ENCODE data around the gene ZNF18. TPM values are rescaled to one million over a fixed set of nuclear protein-coding genes. Genes with fewer than 3 reads are reported as not detected.

Gene ZNF18
- total RNA-seq, 2 experiments from 2014 or later: 9.1 TPM

DNA sequence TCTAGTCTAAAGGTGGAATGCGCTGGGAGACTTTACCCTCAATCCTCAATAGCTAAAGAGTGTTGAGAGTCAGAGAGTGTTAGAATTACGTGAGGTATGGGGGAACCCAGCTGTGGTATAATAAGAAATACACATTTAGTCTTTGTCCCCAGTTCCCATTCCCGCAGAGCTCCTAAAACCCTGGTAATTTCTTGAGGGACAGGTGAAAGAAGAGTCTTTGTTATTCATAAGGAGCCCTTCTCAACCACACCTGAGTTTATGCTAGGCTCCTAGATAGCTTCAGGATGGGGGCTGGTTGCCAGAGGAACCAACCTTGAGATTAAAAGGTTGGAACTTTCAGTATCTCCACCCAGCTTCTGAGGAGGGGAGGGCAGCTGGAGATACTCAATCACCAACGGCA, 5.8 kb downstream of the ZNF18 start:
- ChIA-PET POLR2A (interaction anchor here (0.5 kb wide), 1 partner anchor 29 kb away, joined by 8 read pairs; no protein-coding TSS in a partner anchor), CTCF (ENCODE audit: unreplicated experiment) (no interaction called here)
- TF ChIP-seq EZH2phosphoT487 (IDR thresholded peaks at IDR 0.05; ENCODE audit: borderline replicate concordance, low read depth, low read length): no peak
- TF ChIP-seq, protein P1, sequence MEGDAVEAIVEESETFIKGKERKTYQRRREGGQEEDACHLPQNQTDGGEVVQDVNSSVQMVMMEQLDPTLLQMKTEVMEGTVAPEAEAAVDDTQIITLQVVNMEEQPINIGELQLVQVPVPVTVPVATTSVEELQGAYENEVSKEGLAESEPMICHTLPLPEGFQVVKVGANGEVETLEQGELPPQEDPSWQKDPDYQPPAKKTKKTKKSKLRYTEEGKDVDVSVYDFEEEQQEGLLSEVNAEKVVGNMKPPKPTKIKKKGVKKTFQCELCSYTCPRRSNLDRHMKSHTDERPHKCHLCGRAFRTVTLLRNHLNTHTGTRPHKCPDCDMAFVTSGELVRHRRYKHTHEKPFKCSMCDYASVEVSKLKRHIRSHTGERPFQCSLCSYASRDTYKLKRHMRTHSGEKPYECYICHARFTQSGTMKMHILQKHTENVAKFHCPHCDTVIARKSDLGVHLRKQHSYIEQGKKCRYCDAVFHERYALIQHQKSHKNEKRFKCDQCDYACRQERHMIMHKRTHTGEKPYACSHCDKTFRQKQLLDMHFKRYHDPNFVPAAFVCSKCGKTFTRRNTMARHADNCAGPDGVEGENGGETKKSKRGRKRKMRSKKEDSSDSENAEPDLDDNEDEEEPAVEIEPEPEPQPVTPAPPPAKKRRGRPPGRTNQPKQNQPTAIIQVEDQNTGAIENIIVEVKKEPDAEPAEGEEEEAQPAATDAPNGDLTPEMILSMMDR (conservative IDR thresholded peaks at IDR 0.05; ENCODE audit: low read length): no peak
- intact Hi-C loops (cut with micrococcal nuclease; ENCODE audit: unreplicated experiment): no loop called here
- Histone ChIP-seq H3K9me2 (ENCODE audit: insufficient read depth, low read length) (no peaks in the 10 kb centered on the region), H3K4me3 (ENCODE audit: low read depth, low read length, poor library complexity, severe bottlenecking) (no peak overlapping the region), H3K36me3 (ENCODE audit: insufficient read depth, low read length) (0 out of 2 replicates have a peak, but pooled peaks cover 3% of the 10 kb centered on the region), H2AFZ (ENCODE audit: low read length) (no peak overlapping the region), H3K27ac (ENCODE audit: low read depth, low read length, poor library complexity, severe bottlenecking) (no peak overlapping the region), H4K20me1 (ENCODE audit: insufficient read depth, low read length) (0 out of 2 replicates have a peak, but pooled peaks cover 4% of the 10 kb centered on the region), H3K4me1 (ENCODE audit: insufficient read depth, low read length, poor library complexity, severe bottlenecking) (peaks cover 5% of the 10 kb centered on the region), H3K4me2 (ENCODE audit: low read length) (no peak overlapping the region), H3K9me3 (ENCODE audit: low read length) (no peaks in the 10 kb centered on the region), H3K79me2 (ENCODE audit: insufficient read depth, low read depth, low read length) (peaks cover 6% of the 10 kb centered on the region; the same call in 1 of the 2 replicates)
- no peak for DNase-seq (ENCODE audit: low spot score)
- BruUV-seq (replicated peaks): no TSS peak

DNA sequence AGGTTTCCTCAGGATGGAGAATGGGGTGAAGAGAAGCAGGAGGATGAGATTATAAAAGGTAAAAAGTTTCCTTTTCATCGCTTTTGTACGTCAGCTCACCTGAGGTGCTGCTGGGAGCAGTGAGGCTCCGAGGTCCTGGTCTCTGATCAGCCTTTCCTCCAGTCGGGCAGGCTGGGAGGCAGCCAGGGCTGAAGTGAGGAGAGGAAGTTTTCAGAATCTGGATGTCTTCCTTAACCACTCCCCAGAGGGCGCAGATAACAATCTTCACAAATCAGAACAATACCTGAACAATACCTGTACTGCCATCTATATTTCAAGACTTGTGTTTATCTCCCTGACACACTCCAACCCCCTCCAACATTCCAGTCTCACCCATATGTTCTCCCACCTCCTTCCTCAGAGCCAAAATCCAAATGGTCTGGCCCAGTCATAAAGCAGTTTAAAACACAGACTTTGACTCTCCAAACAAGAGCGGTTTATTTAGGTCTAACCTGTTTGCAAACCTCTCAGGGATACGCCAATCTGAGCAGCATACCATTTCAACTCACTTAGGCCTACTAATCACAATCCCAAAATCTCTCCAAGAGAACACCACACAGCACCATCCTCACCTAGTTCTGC, 6.8 kb downstream of the ZNF18 start:
- H3K9me2 ChIP-seq (ENCODE audit: insufficient read depth, low read length): no peaks in the 10 kb centered on the region
- intact Hi-C loops (cut with micrococcal nuclease; ENCODE audit: unreplicated experiment): no loop called here
- H3K4me2 ChIP-seq (ENCODE audit: low read length): no peak overlapping the region
- no peak overlapping the region for H3K4me3 ChIP-seq (ENCODE audit: low read depth, low read length, poor library complexity, severe bottlenecking)
- CTCF ChIA-PET (ENCODE audit: unreplicated experiment): no interaction called here
- no peaks in the 10 kb centered on the region for H3K79me2 ChIP-seq (ENCODE audit: insufficient read depth, low read depth, low read length)
- H3K36me3 ChIP-seq (ENCODE audit: insufficient read depth, low read length): 0 out of 2 replicates have a peak, but pooled peaks cover 3% of the 10 kb centered on the region
- TF ChIP-seq, protein P1 (conservative IDR thresholded peaks at IDR 0.05; ENCODE audit: low read length): no peak
- no peak for TF ChIP-seq EZH2phosphoT487 (IDR thresholded peaks at IDR 0.05; ENCODE audit: borderline replicate concordance, low read depth, low read length)
- H3K9me3 ChIP-seq (ENCODE audit: low read length): no peaks in the 10 kb centered on the region
- H3K27ac ChIP-seq (ENCODE audit: low read depth, low read length, poor library complexity, severe bottlenecking): no peak overlapping the region
- no TSS peak for BruUV-seq (replicated peaks)
- POLR2A ChIA-PET: no interaction called here
- no peaks in the 10 kb centered on the region for H3K4me1 ChIP-seq (ENCODE audit: insufficient read depth, low read length, poor library complexity, severe bottlenecking)
- no peak for DNase-seq (ENCODE audit: low spot score)
- no peak overlapping the region for H2AFZ ChIP-seq (ENCODE audit: low read length)
- H4K20me1 ChIP-seq (ENCODE audit: insufficient read depth, low read length): 0 out of 2 replicates have a peak, but pooled peaks cover 4% of the 10 kb centered on the region

DNA sequence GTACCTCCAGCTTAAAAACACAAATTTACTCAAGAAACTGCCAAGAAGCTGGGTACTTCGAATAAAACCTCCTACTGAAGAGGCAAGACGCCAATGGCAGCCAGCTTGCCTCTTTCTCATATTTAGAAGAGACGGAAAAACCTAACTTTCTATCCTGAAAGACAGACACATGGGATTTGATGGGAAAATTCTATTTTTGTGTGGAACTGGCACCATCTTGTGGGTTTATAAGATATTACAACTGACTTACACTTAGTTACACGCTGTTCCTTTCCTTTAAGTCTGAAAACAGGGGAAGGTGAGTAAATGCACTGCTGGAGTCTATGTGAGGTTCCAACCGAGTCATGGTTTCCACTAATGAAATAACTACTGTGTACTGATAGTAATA, 10.3 kb downstream of the ZNF18 start:
- POLR2A ChIA-PET: no interaction called here
- Histone ChIP-seq H3K27ac (ENCODE audit: low read depth, low read length, poor library complexity, severe bottlenecking) (no peak overlapping the region), H3K4me3 (ENCODE audit: low read depth, low read length, poor library complexity, severe bottlenecking) (no peak overlapping the region), H3K9me2 (ENCODE audit: insufficient read depth, low read length) (no peaks in the 10 kb centered on the region), H3K79me2 (ENCODE audit: insufficient read depth, low read depth, low read length) (no peaks in the 10 kb centered on the region), H4K20me1 (ENCODE audit: insufficient read depth, low read length) (0 out of 2 replicates have a peak, but pooled peaks cover 4% of the 10 kb centered on the region), H3K4me2 (ENCODE audit: low read length) (no peak overlapping the region), H2AFZ (ENCODE audit: low read length) (no peak overlapping the region), H3K36me3 (ENCODE audit: insufficient read depth, low read length) (peaks cover 20% of the 10 kb centered on the region; the same call in 1 of the 2 replicates), H3K4me1 (ENCODE audit: insufficient read depth, low read length, poor library complexity, severe bottlenecking) (no peaks in the 10 kb centered on the region), H3K9me3 (ENCODE audit: low read length) (no peaks in the 10 kb centered on the region)
- TF ChIP-seq, protein P1 (conservative IDR thresholded peaks at IDR 0.05; ENCODE audit: low read length): peak; percentile 77
- no peak for TF ChIP-seq EZH2phosphoT487 (IDR thresholded peaks at IDR 0.05; ENCODE audit: borderline replicate concordance, low read depth, low read length)
- intact Hi-C loops (cut with micrococcal nuclease; ENCODE audit: unreplicated experiment): no loop called here
- BruUV-seq (replicated peaks): no TSS peak
- CTCF ChIA-PET (ENCODE audit: unreplicated experiment): no interaction called here
- peak; percentile 17 for DNase-seq (ENCODE audit: low spot score)
